ENCODE data around the gene CREBBP. TPM values are rescaled to one million over a fixed set of nuclear protein-coding genes. Genes with fewer than 3 reads are reported as not detected.

Gene CREBBP
- total RNA-seq, 2 experiments from 2014 or later, result 36.0 to 72.3 TPM

DNA sequence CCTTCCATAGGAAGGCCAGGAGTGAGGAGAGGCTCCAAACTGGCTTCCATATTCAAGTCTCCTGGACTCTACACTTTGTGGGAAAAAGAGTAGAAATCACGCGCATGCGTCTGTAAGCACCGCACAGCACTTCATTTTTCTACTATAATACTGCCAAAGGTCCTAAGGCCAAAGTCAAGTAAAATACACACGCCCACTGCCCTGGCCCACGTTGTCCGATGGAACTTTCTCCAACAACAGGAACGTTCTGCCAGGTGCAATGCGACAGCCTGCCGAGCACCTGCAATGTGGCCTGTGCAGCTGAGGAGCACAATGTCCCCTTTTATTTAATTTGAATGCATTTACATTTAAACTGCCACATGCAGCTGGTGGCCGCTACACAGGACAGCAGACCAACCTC is 202.5 kb downstream of the CREBBP start:
- DNase-seq (ENCODE audit: low spot score), result no peak
- no peak overlapping the region for H3K4me2 ChIP-seq (ENCODE audit: low read length)
- H3K4me1 ChIP-seq (ENCODE audit: insufficient read depth, low read length, poor library complexity, severe bottlenecking), result no peaks in the 10 kb centered on the region
- no peaks in the 10 kb centered on the region for H3K9me2 ChIP-seq (ENCODE audit: insufficient read depth, low read length)
- no peaks in the 10 kb centered on the region for H3K9me3 ChIP-seq (ENCODE audit: low read length)
- peaks cover 96% of the 10 kb centered on the region for H3K36me3 ChIP-seq (ENCODE audit: insufficient read depth, low read length)
- H3K4me3 ChIP-seq (ENCODE audit: low read depth, low read length, poor library complexity, severe bottlenecking), result no peak overlapping the region
- TSS peak; percentile 67 for BruUV-seq (replicated peaks)
- H2AFZ ChIP-seq (ENCODE audit: low read length), result no peak overlapping the region
- no peaks in the 10 kb centered on the region for H4K20me1 ChIP-seq (ENCODE audit: insufficient read depth, low read length)
- H3K27ac ChIP-seq (ENCODE audit: low read depth, low read length, poor library complexity, severe bottlenecking), result no peak overlapping the region
- H3K79me2 ChIP-seq (ENCODE audit: insufficient read depth, low read depth, low read length), result no peaks in the 10 kb centered on the region
- ChIA-PET CTCF (ENCODE audit: unreplicated experiment) (no interaction called here), POLR2A (interaction anchor here (0.6 kb wide), 1 partner anchor 207 kb away, joined by 3 read pairs; no protein-coding TSS in a partner anchor)
- TF ChIP-seq, protein P1, sequence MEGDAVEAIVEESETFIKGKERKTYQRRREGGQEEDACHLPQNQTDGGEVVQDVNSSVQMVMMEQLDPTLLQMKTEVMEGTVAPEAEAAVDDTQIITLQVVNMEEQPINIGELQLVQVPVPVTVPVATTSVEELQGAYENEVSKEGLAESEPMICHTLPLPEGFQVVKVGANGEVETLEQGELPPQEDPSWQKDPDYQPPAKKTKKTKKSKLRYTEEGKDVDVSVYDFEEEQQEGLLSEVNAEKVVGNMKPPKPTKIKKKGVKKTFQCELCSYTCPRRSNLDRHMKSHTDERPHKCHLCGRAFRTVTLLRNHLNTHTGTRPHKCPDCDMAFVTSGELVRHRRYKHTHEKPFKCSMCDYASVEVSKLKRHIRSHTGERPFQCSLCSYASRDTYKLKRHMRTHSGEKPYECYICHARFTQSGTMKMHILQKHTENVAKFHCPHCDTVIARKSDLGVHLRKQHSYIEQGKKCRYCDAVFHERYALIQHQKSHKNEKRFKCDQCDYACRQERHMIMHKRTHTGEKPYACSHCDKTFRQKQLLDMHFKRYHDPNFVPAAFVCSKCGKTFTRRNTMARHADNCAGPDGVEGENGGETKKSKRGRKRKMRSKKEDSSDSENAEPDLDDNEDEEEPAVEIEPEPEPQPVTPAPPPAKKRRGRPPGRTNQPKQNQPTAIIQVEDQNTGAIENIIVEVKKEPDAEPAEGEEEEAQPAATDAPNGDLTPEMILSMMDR (conservative IDR thresholded peaks at IDR 0.05; ENCODE audit: low read length), result no peak
- no peak for TF ChIP-seq EZH2phosphoT487 (IDR thresholded peaks at IDR 0.05; ENCODE audit: borderline replicate concordance, low read depth, low read length)
- intact Hi-C loops (cut with micrococcal nuclease; ENCODE audit: unreplicated experiment), result no loop called here

DNA sequence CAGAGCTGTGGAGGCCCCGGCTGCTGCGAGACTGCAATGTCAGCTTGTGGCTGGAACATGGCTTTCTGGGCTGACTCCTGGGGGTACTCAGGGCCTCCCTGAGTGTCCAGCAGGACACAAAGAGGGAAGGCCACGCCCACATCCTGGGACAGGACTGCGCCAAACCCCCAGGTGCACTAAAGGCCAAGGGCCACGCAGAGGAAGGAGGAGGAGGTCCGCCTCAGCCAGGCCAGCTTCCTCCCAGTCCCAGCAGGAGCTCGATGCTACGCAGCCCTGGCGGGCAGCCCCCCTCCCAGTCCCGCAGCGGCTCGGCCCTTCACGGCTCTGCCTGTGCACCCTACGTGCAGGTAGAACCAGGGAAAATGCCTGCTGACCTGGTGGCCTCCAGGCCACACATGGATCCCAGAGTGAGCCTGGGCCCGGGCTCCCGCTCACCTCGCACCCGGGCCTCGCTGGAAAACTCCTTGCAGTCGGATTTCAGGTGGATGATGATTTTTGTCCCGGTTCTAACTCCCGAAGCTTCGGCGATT is 204.8 kb downstream of the CREBBP start:
- POLR2A ChIA-PET, result no interaction called here

More for the DNA sequence above, 204.8 kb downstream of the CREBBP start:
- intact Hi-C loops (cut with micrococcal nuclease; ENCODE audit: unreplicated experiment), result no loop called here
- Histone ChIP-seq H3K79me2 (ENCODE audit: insufficient read depth, low read depth, low read length) (no peaks in the 10 kb centered on the region), H4K20me1 (ENCODE audit: insufficient read depth, low read length) (no peaks in the 10 kb centered on the region), H3K27ac (ENCODE audit: low read depth, low read length, poor library complexity, severe bottlenecking) (no peak overlapping the region), H3K4me2 (ENCODE audit: low read length) (no peak overlapping the region), H2AFZ (ENCODE audit: low read length) (no peak overlapping the region), H3K4me1 (ENCODE audit: insufficient read depth, low read length, poor library complexity, severe bottlenecking) (no peaks in the 10 kb centered on the region), H3K4me3 (ENCODE audit: low read depth, low read length, poor library complexity, severe bottlenecking) (no peak overlapping the region), H3K9me2 (ENCODE audit: insufficient read depth, low read length) (no peaks in the 10 kb centered on the region), H3K36me3 (ENCODE audit: insufficient read depth, low read length) (peaks cover 96% of the 10 kb centered on the region), H3K9me3 (ENCODE audit: low read length) (no peaks in the 10 kb centered on the region)
- no TSS peak for BruUV-seq (replicated peaks)
- no peak for DNase-seq (ENCODE audit: low spot score)
- TF ChIP-seq, protein P1 (conservative IDR thresholded peaks at IDR 0.05; ENCODE audit: low read length), result no peak
- no peak for TF ChIP-seq EZH2phosphoT487 (IDR thresholded peaks at IDR 0.05; ENCODE audit: borderline replicate concordance, low read depth, low read length)
- CTCF ChIA-PET (ENCODE audit: unreplicated experiment), result no interaction called here

Other genes starting within 250 kb of the CREBBP start
- 38.3 and 45.5 TPM in 2 replicates for gene DNASE1, start 226.0 kb downstream of the CREBBP start, total RNA-seq (2014; rRNA removed; shearing (Covaris generic))
- gene DNASE1, start 226.0 kb downstream of the CREBBP start, total RNA-seq (2022), result 75.4 and 84.8 TPM in 2 replicates
- gene TRAP1, start 163.2 kb downstream of the CREBBP start, total RNA-seq (2014; rRNA removed; shearing (Covaris generic)), result 155 and 242 TPM in 2 replicates
- gene TRAP1, start 163.2 kb downstream of the CREBBP start, total RNA-seq (2022), result 185 TPM in 2 replicates
- 0.08 and 0.22 TPM in 2 replicates for gene ADCY9, start 235.7 kb upstream of the CREBBP start, total RNA-seq (2014; rRNA removed; shearing (Covaris generic))
- gene ADCY9, start 235.7 kb upstream of the CREBBP start, total RNA-seq (2022), result 0.31 and 0.34 TPM in 2 replicates

All from OCI-LY7 (cell line).